Activated T-cell treated with anti-CD3 and anti-CD28 coated beads for 24 hours (primary cell): Measurements from ENCODE around the gene TAMALIN.

ENCODE experiments used
- DNase-seq: peaks from one replicate; pipeline ENCODE4 v3.0.0-alpha.2; 2020; ENCODE audit warnings: low read depth

Gene TAMALIN

GRCh38 chr12:51984657-51985056, 22.1 kb upstream of the TAMALIN start:
- DNase-seq, result no peak

GRCh38 chr12:51985154-51985835, 21.5 kb upstream of the TAMALIN start:
- DNase-seq, result no peak

- DNase-seq, result no peak
These were observed 19.9 kb upstream of the TAMALIN start for GRCh38 chr12:51986834-51987233.

- DNase-seq, result no peak
These were observed 14.5 kb upstream of the TAMALIN start for GRCh38 chr12:51992246-51992645.

- no peak for DNase-seq
These were observed 12.3 kb upstream of the TAMALIN start for GRCh38 chr12:51994539-51994820.

GRCh38 chr12:51994959-51995358, 11.8 kb upstream of the TAMALIN start:
- no peak for DNase-seq

GRCh38 chr12:51997136-51997535, 9.6 kb upstream of the TAMALIN start:
- DNase-seq, result no peak

- DNase-seq, result no peak
These were observed 3.7 kb upstream of the TAMALIN start for GRCh38 chr12:52003016-52003550.

GRCh38 chr12:52003591-52003990, 3.2 kb upstream of the TAMALIN start:
- DNase-seq, result no peak

- no peak for DNase-seq
These were observed 2.6 kb upstream of the TAMALIN start for GRCh38 chr12:52004042-52004648.

GRCh38 chr12:52005218-52005902, 1.4 kb upstream of the TAMALIN start:
- no peak for DNase-seq

GRCh38 chr12:52005903-52006703, 643 bp upstream of the TAMALIN start:
- no peak for DNase-seq

GRCh38 chr12:52007158-52007921, 594 bp downstream of the TAMALIN start:
- peak; percentile 28 for DNase-seq

- DNase-seq, result no peak
These were observed 1.3 kb downstream of the TAMALIN start for GRCh38 chr12:52007982-52008510.

GRCh38 chr12:52009081-52009751, 2.5 kb downstream of the TAMALIN start:
- no peak for DNase-seq

GRCh38 chr12:52010152-52010622, 3.4 kb downstream of the TAMALIN start:
- DNase-seq, result no peak

GRCh38 chr12:52010692-52011601, 4.2 kb downstream of the TAMALIN start:
- DNase-seq, result no peak

- DNase-seq, result no peak
These were observed 5.0 kb downstream of the TAMALIN start for GRCh38 chr12:52011602-52012214.

GRCh38 chr12:52013626-52014310, 7.0 kb downstream of the TAMALIN start:
- DNase-seq, result no peak
